GM19455 (cell line): Measurements from ENCODE around the gene LGALS7.
"Not testable (repeated sequence)": the region's sequence is repeated elsewhere in the genome, so short reads cannot be mapped to it uniquely, and the experiment has no call there.

Experiments
- ATAC-seq: cut with Tn5 transposase; IDR thresholded peaks from one replicate; pipeline ENCODE4 v1.9.1; 2021; ENCODE audit not compliant: unreplicated experiment

Gene LGALS7

DNA sequence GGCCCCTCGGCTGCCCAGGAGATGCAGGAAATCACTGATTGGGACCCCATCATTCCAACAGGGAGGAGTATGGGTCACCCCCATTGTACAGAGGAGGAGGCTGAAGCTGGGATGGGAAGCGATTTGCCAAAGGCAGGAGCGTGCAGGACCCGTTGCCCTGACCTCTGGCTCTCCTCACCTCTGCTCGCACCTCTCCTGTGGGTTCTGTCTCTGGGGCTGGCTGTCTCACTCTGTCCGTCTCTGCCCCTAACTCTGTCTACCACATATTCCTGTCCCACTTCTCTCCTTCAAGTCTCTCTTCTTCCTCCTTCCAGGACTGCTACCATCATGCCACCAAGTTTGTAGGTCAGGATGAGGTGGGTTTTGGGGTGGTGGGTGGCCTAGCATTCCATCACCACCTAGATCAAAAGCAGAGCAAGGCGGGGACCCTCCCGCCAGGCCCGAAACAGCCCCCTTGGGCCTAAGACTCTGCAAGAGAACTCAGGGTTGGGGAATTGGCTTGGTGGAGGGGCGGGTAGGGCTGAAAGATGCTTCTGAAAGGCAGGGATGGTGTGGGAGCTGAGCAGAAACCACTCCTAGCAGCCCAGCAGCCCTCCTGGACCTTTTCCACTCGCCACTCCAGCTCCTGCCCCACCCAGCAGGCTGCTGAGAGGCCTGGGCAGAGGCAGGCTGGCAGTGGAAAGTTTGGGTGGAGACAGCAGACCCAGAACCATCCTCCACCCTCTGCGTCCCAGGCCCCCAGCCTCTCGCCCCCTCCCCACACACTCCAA is 1.0 kb upstream of the LGALS7 start:
- ATAC-seq = no peak

DNA sequence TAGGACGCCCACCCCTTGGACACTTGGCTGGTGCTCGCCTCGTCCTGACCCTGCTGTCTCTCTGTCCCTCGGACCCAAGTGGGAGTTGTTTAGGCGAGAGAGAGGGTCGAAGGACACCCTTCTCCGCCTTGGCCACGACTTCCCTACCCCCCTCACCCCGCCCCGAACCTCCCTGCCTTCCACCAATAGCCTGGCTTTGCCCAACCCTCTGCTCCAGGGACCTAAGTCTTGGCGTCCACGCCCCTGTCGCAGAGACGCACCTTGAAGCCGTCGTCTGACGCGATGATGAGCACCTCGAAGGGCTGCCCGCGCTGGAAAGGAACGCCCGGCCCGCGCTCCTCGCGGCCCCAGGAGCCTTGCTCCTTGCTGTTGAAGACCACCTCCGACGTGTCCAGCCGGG is 1.7 kb downstream of the LGALS7 start:
- not testable (repeated sequence) for ATAC-seq

DNA sequence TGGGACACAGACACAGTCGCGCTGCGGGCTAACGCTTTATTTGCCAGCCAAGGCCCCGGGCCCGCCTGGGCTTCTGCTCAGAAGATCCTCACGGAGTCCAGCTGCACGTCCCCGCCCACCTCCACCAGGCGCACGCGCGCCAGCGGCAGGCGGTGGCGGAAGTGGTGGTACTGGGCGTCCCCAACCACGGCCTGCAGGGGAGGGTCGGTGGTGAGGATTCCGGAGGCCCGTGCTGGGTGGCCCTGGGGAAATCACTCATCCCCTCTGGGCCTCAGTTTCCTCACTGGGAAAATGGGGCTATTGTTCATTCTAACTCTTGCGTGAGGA is 2.4 kb downstream of the LGALS7 start:
- not testable (repeated sequence) for ATAC-seq

DNA sequence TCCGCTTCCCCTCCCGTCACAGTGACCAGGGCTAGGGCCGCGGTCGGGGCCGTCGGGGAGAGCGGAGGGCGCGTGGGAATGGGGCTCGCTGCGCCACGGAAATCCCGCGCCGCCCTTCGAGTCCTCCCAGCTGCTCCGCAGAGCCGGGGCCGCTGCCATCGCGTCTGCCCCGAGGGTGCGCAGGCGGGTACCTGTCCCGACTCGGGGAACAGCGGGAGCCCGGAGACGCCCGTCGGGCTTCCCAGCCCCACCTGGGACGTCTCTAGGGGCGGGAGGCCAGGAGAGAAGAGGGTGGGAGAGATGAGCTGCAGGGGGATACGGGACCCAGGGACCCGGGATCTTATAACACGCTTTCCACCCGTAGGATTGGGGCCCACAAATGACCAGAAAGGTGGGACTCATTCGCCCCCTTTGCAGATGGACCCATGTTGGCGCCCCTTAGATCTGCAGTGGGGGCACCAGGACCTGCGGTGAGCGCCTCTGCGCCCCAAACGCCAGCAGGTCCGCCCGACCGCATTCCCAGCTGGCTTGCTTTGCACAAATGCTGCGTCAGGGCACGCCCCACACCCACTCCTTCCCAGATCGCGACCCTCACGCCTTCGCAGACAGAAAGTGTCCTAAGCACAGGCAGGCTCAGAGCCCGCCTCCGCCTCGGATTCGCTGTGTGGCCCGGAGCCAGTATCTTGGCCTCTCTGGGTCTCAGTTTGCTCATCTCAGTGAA is 2.9 kb downstream of the LGALS7 start:
- not testable (repeated sequence) for ATAC-seq

DNA sequence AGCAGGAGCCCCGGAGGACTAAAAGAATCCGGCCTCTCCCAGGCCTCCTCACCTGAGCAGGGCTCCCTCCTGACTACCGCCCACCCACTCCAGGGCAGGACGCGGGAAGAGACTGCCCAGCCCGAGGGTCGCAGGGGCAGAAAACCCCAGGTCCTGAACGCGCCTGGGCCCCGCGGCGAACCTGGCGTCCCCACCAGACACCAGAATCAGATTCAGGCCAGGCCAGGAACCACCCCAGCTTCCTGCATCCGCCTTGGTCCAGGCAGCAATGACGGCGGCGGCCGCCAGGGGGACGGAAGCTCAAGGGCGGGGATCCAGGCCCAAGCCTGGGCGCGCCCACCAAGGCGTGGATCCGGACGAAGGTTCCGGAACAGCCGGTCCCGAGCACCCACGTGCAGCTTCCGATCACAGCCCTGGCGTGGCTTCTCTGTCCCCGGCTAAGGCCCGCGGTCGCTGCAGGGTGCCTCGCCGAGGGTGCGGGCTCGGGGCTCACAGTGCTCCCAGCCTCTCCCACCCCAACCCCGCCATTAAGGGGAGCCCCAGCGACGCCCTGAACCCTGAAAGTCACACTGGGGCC is 3.6 kb downstream of the LGALS7 start:
- no peak for ATAC-seq

DNA sequence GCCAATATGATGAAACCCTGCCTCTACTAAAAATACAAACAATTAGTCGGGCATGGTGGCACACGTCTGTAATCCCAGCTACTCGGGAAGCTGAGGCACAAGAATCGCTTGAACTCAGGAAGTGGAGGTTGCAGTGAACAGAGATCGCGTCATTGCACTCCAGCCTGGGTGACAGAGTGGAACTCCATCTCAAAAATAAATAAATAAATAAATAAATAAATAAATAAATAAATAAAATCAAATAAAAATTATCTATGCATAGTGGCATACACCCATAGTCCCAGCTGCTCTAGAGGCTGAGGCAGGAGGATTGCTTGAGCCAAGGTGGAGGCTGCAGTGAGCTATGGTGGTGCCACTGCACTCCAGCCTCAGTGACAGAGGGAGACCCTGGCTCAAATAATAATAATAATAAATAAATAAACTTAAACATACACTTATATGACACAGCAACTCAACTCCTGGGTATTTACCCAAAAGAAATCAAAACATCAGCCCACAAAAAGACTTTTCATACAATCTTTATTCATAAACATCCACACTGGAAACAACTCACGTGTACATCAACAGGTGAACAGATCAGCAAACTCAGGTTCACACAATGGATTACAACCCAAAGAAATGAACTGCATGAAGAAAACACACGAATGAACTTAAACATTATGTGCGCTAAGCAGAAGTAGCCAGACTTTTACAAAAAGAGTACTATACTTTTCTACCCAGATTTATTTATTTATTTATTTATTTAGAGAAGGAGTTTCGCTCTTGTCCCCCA is 6.9 kb downstream of the LGALS7 start:
- ATAC-seq = no peak

DNA sequence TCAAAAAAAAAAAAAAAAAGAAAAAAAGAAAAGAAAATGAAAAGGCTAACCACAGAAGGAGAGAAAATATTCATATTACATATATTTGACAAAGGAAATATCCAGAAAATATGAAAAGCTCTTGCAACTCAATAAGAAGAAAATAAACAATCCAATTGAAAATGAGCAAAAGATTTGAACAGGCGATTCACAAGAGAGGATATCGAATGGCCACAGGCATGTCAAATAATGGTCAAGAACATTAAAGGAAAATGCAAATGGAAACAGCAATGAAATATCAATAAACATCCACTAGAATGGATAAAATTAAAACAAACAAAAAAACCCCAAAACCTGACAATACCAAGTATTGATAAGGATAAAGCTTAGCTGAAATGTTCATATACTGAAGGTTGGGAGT is 8.1 kb downstream of the LGALS7 start:
- ATAC-seq = no peak

DNA sequence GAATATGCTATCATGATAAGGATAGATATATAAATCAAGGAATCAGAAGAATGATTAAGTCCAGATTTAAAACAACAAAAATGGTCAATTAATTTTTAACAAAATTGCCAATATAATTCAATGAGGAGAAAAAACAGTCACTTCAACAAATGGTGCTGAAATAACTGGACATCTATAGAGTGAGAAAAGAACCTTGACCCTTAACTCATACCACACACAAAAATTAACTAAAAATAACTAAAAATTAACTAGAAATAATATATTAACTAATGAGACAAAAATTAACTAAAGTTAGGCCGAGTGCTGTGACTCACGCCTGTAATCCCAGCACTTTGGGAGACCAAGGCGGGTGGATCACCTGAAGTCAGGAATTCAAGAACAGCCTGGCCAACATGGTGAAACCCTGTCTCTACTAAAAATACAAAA is 9.5 kb downstream of the LGALS7 start:
- no peak for ATAC-seq

DNA sequence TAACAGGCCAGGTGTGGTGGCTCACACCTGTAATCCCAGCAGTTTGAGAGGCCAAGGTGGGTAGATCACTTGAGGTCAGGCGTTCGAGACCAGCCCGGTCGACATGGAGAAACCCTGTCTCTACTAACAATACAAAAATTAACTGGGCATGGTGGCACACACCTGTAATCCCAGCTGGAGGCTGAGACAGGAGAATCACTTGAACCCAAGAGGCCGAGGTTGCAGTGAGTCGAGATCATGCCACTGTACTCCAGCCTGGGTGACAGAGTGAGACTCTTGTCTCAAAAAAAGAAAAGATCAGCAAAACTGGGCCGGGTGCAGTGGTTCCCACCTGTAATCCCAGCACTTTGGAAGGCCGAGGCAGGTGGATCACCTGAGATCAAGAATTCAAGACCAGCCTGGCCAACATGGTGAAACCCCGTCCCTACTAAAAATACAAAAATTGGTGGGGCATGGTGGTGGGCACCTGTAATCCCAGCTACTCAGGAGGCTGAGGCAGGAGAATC is 11.4 kb downstream of the LGALS7 start:
- not testable (repeated sequence) for ATAC-seq

DNA sequence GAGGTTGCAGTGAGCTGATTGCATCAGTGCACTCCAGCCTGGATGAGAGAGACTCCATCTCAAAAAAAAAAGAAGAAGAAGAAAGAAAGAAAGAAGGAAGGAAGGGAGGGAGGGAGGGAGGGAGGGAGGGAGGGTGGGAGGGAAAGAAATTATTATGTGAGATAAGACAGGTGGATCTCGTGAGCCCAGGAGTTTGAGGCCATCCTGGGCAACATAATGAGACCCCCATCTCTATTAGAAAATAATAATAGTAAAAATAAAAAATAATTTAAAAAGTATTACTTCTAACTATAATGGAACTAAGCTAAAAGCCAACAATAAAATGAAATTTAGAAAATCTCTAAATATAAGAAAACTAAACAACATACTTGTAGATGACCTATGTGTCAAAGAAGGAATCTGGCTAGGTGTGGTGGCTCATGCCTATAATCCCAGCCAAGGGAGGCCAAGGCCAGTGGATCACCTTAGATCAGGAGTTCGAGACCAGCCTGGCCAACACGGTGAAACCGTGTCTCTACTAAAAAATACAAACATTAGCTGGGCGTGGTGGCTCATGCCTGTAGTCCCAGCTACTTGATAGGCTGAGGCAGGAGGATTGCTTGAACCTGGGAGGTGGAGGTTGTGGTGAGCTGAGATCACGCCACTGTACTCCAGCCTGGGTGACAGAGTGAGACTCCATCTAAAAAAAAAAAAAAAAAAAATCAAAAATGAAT is 12.4 kb downstream of the LGALS7 start:
- ATAC-seq = not testable (repeated sequence)

DNA sequence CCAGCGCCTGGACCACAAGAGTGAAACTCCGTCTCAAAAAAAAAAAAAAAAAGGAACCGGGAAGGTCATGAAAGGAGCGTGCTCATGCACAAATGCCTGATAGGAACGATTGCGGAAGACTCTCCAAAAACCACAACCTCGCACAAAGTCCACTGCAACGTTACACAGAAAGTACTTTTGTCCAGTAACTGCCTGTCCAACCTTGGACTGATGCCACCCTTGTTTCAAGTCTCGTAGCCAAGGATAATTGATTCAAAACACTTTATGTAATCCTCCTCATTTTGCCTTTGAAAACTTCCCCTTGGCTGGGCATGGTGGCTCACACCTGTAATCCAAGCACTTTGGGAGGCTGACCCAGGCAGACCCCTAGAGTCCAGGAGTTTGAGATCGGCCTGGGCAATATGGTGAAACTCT is 13.7 kb downstream of the LGALS7 start:
- no peak for ATAC-seq

DNA sequence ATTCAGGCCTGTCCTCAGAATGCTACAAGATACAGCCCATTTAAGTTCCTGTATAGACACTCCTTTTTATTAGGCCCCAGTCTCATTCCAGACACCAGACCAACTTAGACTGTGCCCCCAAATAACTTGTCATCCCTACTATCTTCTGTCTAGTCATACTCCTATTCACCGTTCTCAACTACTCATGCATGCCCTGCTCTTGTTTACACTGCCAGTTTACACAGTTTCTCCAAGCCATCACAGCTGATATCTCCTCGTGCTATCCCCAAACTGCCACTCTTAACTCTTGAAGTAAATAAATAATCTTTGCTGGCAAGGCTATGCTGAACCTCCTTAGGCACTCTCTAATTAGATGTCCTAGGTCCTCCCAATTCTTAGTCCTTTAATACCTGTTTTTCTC is 19.1 kb downstream of the LGALS7 start:
- ATAC-seq = not testable (repeated sequence)

DNA sequence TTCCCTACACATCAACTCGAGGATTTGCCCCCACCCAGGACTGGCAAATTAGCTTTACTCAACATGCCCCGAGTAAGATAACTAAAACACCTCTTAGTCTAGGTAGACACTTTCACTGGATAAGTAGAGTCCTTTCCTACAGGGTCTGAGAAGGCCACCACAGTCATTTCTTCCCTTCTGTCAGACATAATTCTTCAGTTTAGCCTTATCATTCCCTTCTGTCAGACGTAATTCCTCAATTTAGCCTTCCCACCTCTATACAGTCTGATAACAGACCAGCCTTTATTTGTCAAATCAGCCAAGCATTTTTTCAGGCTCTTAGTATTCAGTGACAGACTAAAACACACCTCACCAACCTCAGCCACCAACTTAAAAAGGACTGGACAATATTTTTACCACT is 19.5 kb downstream of the LGALS7 start:
- ATAC-seq = not testable (repeated sequence)

DNA sequence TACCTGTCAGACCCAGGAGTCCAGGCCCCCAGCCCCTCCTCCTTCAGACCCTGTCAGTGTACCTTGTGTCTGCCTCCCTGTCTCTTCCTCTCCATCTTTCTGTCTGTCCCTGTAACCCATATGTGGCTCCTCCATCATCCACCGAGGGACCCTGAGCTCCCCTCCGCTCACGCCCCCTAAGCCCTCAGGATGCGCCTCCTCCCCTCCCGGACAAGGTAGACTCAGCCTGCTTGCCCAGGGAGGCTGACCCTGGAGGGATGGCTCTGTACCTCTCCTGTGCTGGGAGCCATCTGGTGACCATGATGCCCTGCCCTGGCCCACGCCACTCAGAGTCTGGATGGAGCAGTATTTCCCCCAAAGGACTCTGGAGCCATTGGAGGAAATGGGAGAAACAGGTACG is 28.0 kb downstream of the LGALS7 start:
- ATAC-seq = no peak

DNA sequence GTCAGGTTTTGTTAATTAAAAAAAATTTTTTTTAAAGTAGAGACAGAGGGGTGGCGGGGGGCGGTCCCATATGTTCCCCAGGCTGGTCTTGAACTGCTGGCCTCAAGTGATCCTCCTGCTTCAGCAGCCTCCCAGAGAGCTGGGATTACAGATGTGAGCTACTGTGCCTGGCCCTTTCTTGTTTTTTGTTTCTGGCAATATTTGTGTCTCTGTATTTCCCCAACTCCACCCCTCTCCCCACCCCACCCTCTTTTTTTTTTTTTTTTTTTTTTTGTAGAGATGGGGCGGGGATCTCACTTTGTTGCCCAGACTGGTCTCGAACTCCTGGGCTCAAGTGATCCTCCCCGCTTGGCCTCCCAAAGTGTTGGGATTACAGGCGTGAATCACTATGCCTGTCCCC is 28.4 kb downstream of the LGALS7 start:
- ATAC-seq = no peak

DNA sequence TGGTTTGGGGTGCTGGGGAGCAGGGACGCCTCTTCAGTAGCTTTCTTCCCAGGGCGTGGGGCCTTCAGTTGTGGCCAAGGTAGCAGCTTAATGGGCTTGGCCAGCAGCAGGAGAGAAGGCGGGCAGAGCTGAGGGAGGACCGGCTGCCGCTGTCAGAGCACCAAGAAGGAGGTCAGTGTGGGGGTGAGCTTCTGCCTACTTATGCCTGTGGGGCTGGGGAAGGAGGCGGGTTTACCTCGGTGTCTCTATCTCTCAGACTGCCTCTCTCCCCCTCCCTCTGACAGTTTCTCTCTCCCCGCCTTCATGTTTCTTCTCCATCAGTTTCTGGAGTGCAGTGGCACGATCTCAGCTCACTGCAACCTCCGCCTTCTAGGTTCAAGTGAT is 29.0 kb downstream of the LGALS7 start, which contains the start of gene CAPN12:
CAPN12 (minus strand) TSS at position 177 of the 384 bp plus-strand sequence. CDS start 309 bp downstream, outside the sequence.
- ATAC-seq = no peak

DNA sequence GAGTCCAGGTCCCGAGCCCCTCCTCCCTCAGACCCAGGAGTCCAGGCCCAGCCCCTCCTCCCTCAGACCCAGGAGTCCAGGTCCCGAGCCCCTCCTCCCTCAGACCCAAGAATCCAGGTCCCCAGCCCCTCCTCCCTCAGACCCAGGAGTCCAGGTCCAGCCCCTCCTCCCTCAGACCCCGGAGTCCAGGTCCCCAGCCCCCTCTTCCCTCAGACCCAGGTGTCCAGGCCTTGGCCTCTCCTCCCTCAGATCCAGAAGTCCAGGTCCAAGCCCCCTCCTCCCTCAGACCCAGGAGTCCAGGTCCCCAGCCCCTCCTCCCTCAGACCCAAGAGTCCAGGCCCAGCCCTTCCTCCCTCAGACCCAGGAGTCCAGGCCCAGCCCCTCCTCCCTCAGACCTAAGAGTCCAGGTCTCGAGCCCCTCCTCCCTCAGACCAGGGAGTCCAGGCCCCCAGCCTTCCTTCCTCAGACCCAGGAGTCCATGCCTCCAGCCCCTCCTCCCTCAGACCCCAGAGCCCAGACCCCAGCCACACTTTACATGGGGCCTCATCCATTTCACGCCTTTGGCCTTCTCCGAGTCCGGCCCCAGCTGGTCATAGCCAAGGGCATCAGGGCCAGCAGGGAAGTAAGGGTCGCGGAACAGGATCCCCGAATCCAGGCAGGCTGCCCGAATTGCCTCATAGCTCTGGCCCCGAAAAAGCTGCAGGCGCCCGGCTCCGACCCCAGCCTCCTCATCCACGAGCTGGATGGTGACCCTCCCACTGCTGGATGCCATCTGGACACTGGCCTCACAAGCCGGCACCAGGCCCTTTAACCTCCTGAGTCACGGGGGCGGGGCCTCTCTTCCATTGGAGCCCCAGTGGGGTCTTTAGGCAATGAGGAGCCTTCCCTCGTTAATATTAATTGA is 29.7 kb downstream of the LGALS7 start:
- ATAC-seq = no peak

DNA sequence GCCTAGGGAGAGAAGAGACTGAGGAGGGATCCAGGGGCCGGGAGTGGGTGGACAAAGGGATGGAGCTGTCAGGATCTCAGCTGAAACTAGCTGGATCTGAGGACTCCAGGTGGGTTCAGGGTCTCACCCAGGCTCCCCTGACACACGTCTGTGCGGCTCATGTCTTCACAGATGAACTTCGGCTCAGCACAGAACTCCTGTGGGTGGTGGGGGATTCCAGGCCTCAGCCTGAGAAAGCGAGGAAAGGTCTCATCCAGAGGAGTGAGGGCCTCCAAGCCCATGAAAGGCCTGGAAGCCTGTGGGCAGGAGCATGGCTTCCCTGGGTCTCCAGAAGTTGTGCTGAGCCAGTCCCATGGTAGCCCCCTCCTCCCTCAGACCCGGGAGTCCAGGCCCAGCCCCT is 30.4 kb downstream of the LGALS7 start:
- no peak for ATAC-seq

DNA sequence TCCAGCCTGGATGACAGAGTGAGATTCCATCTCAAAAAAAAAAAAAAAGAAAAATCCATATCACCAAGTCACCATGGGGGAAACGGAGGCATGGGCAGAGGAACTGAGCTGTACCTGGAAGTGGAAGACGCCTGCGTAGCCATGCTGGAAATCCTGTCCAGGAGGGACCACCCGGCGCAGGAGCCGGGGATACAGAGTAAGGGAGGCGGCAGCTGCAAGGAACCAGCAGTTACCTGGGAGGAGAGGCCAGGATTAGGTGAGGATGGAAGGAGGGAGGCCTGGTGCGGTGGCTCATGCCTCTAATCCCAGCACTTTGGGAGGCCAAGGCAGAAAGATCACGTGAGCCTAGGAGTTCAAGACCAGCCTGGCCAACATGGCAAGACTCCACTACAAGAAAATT is 31.0 kb downstream of the LGALS7 start:
- no peak for ATAC-seq

DNA sequence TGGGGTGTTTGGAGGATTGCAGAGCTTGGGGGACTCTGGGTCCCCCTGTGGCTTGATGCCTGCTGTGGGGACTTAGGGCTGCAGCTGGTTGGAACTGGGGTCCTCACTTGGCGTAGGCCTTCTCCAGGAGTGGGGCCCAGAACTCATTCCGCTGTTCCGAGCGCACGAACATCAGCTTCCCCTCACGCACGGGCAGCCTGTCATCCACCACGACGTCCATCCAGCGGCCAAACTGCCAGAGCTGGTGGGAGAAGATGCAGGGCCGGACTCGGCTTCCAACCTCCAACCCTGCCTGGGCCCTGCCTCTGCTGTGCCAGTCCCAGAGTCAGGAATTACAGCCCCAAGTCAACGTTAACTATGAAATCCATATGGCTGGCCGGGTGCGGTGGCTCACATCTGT is 31.6 kb downstream of the LGALS7 start:
- ATAC-seq = no peak
